Spinal cord (tissue), 10 donors: Measurements from ENCODE around the gene SLC5A2. TPM values are rescaled to one million over a fixed set of nuclear protein-coding genes. Genes with fewer than 3 reads are reported as not detected.
"Not testable (repeated sequence)": the region's sequence is repeated elsewhere in the genome, so short reads cannot be mapped to it uniquely, and the experiment has no call there.

ENCODE experiments used
- DNase-seq, 6 donors: peaks; one replicate each; pipeline versions ENCODE4 v3.0.0 to v3.0.0-alpha.2; 2013 to 2015; ENCODE audit warnings: low spot score in 6 of 6, low read depth in 4 of 6
- H3K27ac ChIP-seq: one replicate; pipeline ENCODE4 v1.5.1; 2013; ENCODE audit warnings: low read depth, low read length, control low read depth
- H3K27me3 ChIP-seq: one replicate; pipeline ENCODE4 v1.6.1; 2013; ENCODE audit warnings: low read length; ENCODE audit not compliant: control insufficient read depth, insufficient read depth
- H3K36me3 ChIP-seq: one replicate; pipeline ENCODE4 v1.6.1; 2013; ENCODE audit warnings: low read length; ENCODE audit not compliant: control insufficient read depth, insufficient read depth
- H3K4me1 ChIP-seq: one replicate; pipeline ENCODE4 v1.6.1; 2013; ENCODE audit warnings: low read length; ENCODE audit not compliant: control insufficient read depth, insufficient read depth
- H3K4me3 ChIP-seq: one replicate; pipeline ENCODE4 v1.5.1; 2013; ENCODE audit warnings: low read depth, low read length, control low read depth
- H3K9me3 ChIP-seq: one replicate; pipeline ENCODE4 v1.6.1; 2013; ENCODE audit warnings: low read length; ENCODE audit not compliant: control insufficient read depth, insufficient read depth
- WGBS: methylation state at CpG from one replicate; pipeline ENCODE4 v1.1.5; 2013; ENCODE audit warnings: missing lambda C conversion rate; ENCODE audit not compliant: insufficient coverage; 5-methylcytosine and 5-hydroxymethylcytosine counted together
- long read RNA-seq, 4 donors: transcript quantifications; one replicate each; lab custom pipeline, GENCODE V29; 2026
- polyA plus RNA-seq, 2 donors: library from polyadenylated mRNA; unstranded; fragments of 120-200 nt; gene quantifications; one replicate each; pipeline ENCODE4 v1.2.1, GENCODE V29; 2013; ENCODE audit not compliant: insufficient read length in 2 of 2
- total RNA-seq, 2 donors: library from RNA; depleted of rRNA in 1 of 2; stranded (reverse); fragments of 120-200 nt in 1 of 2; fragments of >200 nt in 1 of 2; gene quantifications; one replicate each; pipeline versions ENCODE4 v1.2.3 to v1.2.4, GENCODE V29; 2013 to 2014
- donor health status: healthy.

SLC5A2 gene
- total RNA-seq, result 1 to 10 TPM in 1 of 2 donors, under 1 TPM in 1; 0.40 to 1.3 TPM
- polyA plus RNA-seq, result 10 to 100 TPM; 11.0 to 13.6 TPM
- long read RNA-seq, donor 1, result 0 reads
- long read RNA-seq, donor 2, result 0 reads
- long read RNA-seq, donor 3, result 0 reads
- long read RNA-seq, donor 4, result 0 reads

GRCh38 chr16:31483081-31483480 lies at the start of gene SLC5A2:
Gene SLC5A2, plus strand, starts transcription at chr16:31483123. Its CDS starts 14 bp downstream, at chr16:31483137.
- no peak within 1 kb of the TSS for H3K27ac ChIP-seq
- H3K4me1 ChIP-seq, result peaks cover 17% of the 10 kb centered on the region
- DNase-seq, result no peak
- H3K9me3 ChIP-seq, result no peaks in the 10 kb centered on the region
- WGBS, result 77% methylated on average over 4 of the region's 4 CpGs
- peaks cover 3% of the 10 kb centered on the region for H3K36me3 ChIP-seq
- H3K27me3 ChIP-seq, result peaks cover 23% of the 10 kb centered on the region
- H3K4me3 ChIP-seq, result no peak within 1 kb of the TSS

GRCh38 chr16:31435341-31436220 lies 47.3 kb upstream of the SLC5A2 start:
- Histone ChIP-seq H3K4me1 (no peaks in the 10 kb centered on the region), H3K27me3 (no peaks in the 10 kb centered on the region), H3K36me3 (peaks cover 15% of the 10 kb centered on the region), H3K9me3 (no peaks in the 10 kb centered on the region), H3K27ac (no peak overlapping the region), H3K4me3 (no peak overlapping the region)
- no peak for DNase-seq
- WGBS, result 92% methylated on average over 39 of the region's 47 CpGs

DNA sequence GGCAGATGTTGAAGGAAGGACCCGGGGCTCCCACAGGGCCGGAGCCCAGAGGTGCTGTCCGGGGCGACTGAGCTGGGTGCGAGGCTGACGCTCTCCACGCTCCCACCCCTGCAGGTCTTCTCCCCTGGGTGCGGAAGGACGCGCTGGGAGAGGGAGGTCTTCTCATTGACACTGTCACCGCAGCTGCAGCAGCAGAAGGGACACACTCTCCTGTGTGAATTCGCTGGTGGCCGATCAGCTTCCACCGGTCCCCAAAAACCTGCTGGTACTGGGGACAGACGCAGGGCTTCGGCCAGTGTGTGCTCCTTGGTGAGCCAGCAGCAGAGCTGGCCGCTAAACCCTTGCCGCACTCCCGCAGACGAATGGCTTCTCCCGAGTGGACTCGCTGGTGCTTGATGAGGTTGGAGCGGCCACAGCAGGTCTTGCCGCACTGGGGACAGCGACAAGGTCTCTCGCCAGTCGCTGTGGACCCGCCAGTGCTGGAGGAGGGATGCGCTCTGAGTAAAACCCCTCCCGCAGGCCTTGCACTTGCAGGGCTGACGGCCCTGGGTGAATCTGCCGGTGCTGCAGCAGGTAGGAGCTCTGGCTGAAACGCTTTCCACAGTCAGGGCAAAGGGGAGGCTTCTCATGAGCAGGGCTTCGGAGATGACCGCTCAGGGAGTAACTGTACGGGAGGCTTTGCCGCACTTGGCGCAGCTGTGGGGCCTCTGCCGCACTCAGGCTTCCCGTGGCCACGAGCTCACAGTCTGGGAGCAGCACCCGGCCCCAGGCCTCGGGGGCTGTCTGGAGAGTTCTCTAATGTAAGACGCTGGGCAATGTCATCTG lies 46.5 kb upstream of the SLC5A2 start:
- Histone ChIP-seq H3K4me1 (peaks cover 6% of the 10 kb centered on the region), H3K4me3 (no peak overlapping the region), H3K27me3 (no peaks in the 10 kb centered on the region), H3K27ac (no peak overlapping the region), H3K9me3 (no peaks in the 10 kb centered on the region), H3K36me3 (peaks cover 15% of the 10 kb centered on the region)
- WGBS, result 90% methylated on average over 42 of the region's 44 CpGs
- DNase-seq, result no peak

GRCh38 chr16:31438414-31438813 lies 44.5 kb upstream of the SLC5A2 start:
- no peaks in the 10 kb centered on the region for H3K27me3 ChIP-seq
- no peak overlapping the region for H3K27ac ChIP-seq
- H3K4me1 ChIP-seq, result peaks cover 19% of the 10 kb centered on the region
- no peaks in the 10 kb centered on the region for H3K9me3 ChIP-seq
- H3K4me3 ChIP-seq, result no peak overlapping the region
- peaks cover 15% of the 10 kb centered on the region for H3K36me3 ChIP-seq
- 38% methylated on average over 2 of the region's 2 CpGs for WGBS
- DNase-seq, result no peak

- H3K4me1 ChIP-seq, result peaks cover 19% of the 10 kb centered on the region
- H3K9me3 ChIP-seq, result not testable (repeated sequence)
- no CpG with 5 or more reads among the region's 4 CpGs for WGBS
Observed at GRCh38 chr16:31439023-31439422, 43.9 kb upstream of the SLC5A2 start.

GRCh38 chr16:31439519-31439918 lies 43.4 kb upstream of the SLC5A2 start:
- DNase-seq, result no peak
- Histone ChIP-seq H3K4me1 (peaks cover 19% of the 10 kb centered on the region), H3K27ac (no peak overlapping the region), H3K36me3 (peaks cover 15% of the 10 kb centered on the region), H3K4me3 (no peak overlapping the region), H3K27me3 (no peaks in the 10 kb centered on the region), H3K9me3 (no peaks in the 10 kb centered on the region)
- no CpG with 5 or more reads among the region's 3 CpGs for WGBS

More at GRCh38 chr16:31439023-31439422, 43.9 kb upstream of the SLC5A2 start:
- peaks cover 15% of the 10 kb centered on the region for H3K36me3 ChIP-seq
- not testable (repeated sequence) for H3K4me3 ChIP-seq, H3K27ac ChIP-seq, H3K27me3 ChIP-seq, DNase-seq

DNA sequence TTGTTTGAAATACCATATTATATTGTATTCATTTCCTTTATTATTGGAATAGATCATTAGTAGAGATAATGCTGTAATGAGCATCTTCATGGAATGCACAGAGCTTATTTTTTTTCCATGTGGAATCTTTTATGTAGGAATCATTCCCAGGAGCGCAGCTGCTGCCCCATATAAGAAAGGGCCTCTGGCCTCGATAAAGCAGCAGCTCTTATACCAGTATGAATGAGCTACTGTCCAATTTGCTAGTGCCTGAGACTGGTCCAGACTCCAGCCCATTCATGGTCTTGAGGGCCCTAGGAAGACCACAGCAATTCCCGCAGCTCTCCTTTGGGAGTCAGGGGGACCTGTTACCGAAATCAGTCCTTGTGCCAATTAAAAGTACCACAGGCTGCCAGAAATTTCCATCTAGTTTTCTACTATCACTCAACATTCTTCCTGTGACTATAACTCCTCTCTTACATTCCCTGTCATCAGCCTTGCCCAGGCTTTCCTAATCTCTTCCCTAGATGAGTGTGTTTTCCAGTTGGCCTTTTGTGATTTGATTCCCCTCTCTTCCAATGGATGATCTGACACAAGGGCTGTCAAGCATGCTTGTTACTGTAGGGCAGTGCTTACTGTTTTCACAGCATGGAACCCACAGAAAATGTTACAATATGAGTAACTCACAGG lies 42.3 kb upstream of the SLC5A2 start:
- Histone ChIP-seq H3K27me3 (no peaks in the 10 kb centered on the region), H3K36me3 (peaks cover 13% of the 10 kb centered on the region), H3K27ac (no peak overlapping the region), H3K9me3 (no peaks in the 10 kb centered on the region), H3K4me1 (peaks cover 19% of the 10 kb centered on the region), H3K4me3 (no peak overlapping the region)
- peak in 2 of 6 donors; percentile 47 to 69 for DNase-seq
- 50% methylated on average over 4 of the region's 4 CpGs for WGBS

GRCh38 chr16:31441956-31442355 lies 41.0 kb upstream of the SLC5A2 start:
- no peak overlapping the region for H3K27ac ChIP-seq
- DNase-seq, result no peak
- 66% methylated on average over 12 of the region's 34 CpGs for WGBS
- no peaks in the 10 kb centered on the region for H3K27me3 ChIP-seq
- no peaks in the 10 kb centered on the region for H3K36me3 ChIP-seq
- H3K9me3 ChIP-seq, result no peaks in the 10 kb centered on the region
- peaks cover 19% of the 10 kb centered on the region for H3K4me1 ChIP-seq
- H3K4me3 ChIP-seq, result peak overlapping the region; percentile 68

DNA sequence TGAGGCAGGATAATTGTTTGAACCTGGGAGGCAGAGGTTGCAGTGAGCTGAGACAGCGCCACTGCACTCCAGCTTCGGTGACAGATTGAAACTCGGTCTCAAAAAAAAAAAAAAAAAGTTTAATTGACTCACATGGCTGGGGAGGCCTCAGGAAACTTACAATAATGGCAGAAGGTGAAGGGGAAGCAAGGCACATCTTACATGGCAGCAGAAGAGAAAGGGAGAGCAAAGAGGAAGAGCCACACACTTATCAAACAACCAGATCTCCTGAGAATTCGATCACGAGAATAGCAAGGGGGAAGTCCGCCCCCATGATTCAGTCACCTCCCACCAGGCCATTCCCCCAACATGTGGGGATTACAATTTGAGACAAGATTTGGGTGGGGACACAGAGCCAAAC lies 37.0 kb upstream of the SLC5A2 start:
- WGBS, result 90% methylated on average over 6 of the region's 6 CpGs
- H3K27me3 ChIP-seq, H3K9me3 ChIP-seq, H3K27ac ChIP-seq, H3K4me3 ChIP-seq, H3K36me3 ChIP-seq, DNase-seq: not testable (repeated sequence)
- H3K4me1 ChIP-seq, result peaks cover 18% of the 10 kb centered on the region
